Suppressor macrophage treated with lipopolysaccharide for 4 hours (primary cell): ENCODE data around the gene LRFN2.

Source experiments
- DNase-seq: peaks from one replicate; pipeline ENCODE4 v3.0.0-alpha.2; 2020

LRFN2 gene

GRCh38 chr6:40395066-40395697 lies 192.0 kb downstream of the LRFN2 start:
- no peak for DNase-seq

GRCh38 chr6:40394381-40394780 lies 192.8 kb downstream of the LRFN2 start:
- no peak for DNase-seq

GRCh38 chr6:40393641-40394040 lies 193.5 kb downstream of the LRFN2 start:
- no peak for DNase-seq

- DNase-seq, result no peak
Observed at GRCh38 chr6:40392589-40392988, 194.6 kb downstream of the LRFN2 start.

GRCh38 chr6:40391851-40392517 lies 195.2 kb downstream of the LRFN2 start:
- DNase-seq, result no peak

GRCh38 chr6:40391086-40391485 lies 196.1 kb downstream of the LRFN2 start:
- no peak for DNase-seq

GRCh38 chr6:40390144-40390800 lies 196.9 kb downstream of the LRFN2 start:
- DNase-seq, result no peak

GRCh38 chr6:40389254-40389653 lies 197.9 kb downstream of the LRFN2 start:
- no peak for DNase-seq

- DNase-seq, result no peak
Observed at GRCh38 chr6:40387871-40388264, 199.3 kb downstream of the LRFN2 start.

GRCh38 chr6:40387127-40387870 lies 199.9 kb downstream of the LRFN2 start:
- no peak for DNase-seq

- no peak for DNase-seq
Observed at GRCh38 chr6:40386200-40386599, 201.0 kb downstream of the LRFN2 start.

- no peak for DNase-seq
Observed at GRCh38 chr6:40383348-40384115, 203.6 kb downstream of the LRFN2 start.

- DNase-seq, result no peak
Observed at GRCh38 chr6:40380271-40380670, 206.9 kb downstream of the LRFN2 start.

- no peak for DNase-seq
Observed at GRCh38 chr6:40379811-40380210, 207.4 kb downstream of the LRFN2 start.

- DNase-seq, result no peak
Observed at GRCh38 chr6:40378725-40379074, 208.5 kb downstream of the LRFN2 start.

- no peak for DNase-seq
Observed at GRCh38 chr6:40378071-40378724, 209.0 kb downstream of the LRFN2 start.

- no peak for DNase-seq
Observed at GRCh38 chr6:40377173-40377806, 209.9 kb downstream of the LRFN2 start.

GRCh38 chr6:40376113-40376650 lies 211.0 kb downstream of the LRFN2 start:
- DNase-seq, result no peak

GRCh38 chr6:40373267-40373666 lies 213.9 kb downstream of the LRFN2 start:
- DNase-seq, result no peak

- DNase-seq, result no peak
Observed at GRCh38 chr6:40371621-40372020, 215.5 kb downstream of the LRFN2 start.

- DNase-seq, result no peak
Observed at GRCh38 chr6:40371095-40371494, 216.1 kb downstream of the LRFN2 start.

- no peak for DNase-seq
Observed at GRCh38 chr6:40369891-40370290, 217.3 kb downstream of the LRFN2 start.
